Neural progenitor cell (in vitro differentiated cells): ENCODE measurements around the gene COL4A2. TPM values are rescaled to one million over a fixed set of nuclear protein-coding genes. Genes with fewer than 3 reads are reported as not detected.

Experiments used
- DNase-seq: peaks from one replicate; pipeline ENCODE4 v3.0.0-alpha.2; 2016; ENCODE audit warnings: low spot score
- H2AFZ ChIP-seq: fragments of 200-600 bp; sonication (generic); replicated peaks from 2 replicates; pipeline ENCODE4 v1.6.1; 2016; ENCODE audit warnings: antibody characterized with exemption
- H3F3A ChIP-seq: fragments of 200-600 bp; sonication (generic); 2 replicates; pipeline ENCODE4 v1.6.1; 2016; ENCODE audit warnings: antibody characterized with exemption, low read depth
- H3K27ac ChIP-seq: fragments of 200-600 bp; sonication (generic); 2 replicates; pipeline ENCODE4 v1.5.1; 2016; ENCODE audit warnings: mild to moderate bottlenecking
- H3K27me3 ChIP-seq: fragments of 200-600 bp; sonication (generic); 2 replicates; pipeline ENCODE4 v1.6.1; 2016; ENCODE audit warnings: mild to moderate bottlenecking, moderate library complexity
- H3K36me3 ChIP-seq: fragments of 200-600 bp; sonication (generic); 2 replicates; pipeline ENCODE4 v1.5.1; 2016
- H3K4me1 ChIP-seq: fragments of 200-600 bp; sonication (generic); 2 replicates; pipeline ENCODE4 v1.6.1; 2016; ENCODE audit warnings: mixed run types
- H3K4me2 ChIP-seq: fragments of 200-600 bp; sonication (generic); 2 replicates; pipeline ENCODE4 v1.6.1; 2016
- H3K4me3 ChIP-seq: fragments of 200-600 bp; sonication (generic); 2 replicates; pipeline ENCODE4 v1.5.1; 2016
- H3K79me2 ChIP-seq: fragments of 200-600 bp; sonication (generic); 2 replicates; pipeline ENCODE4 v1.6.1; 2016; ENCODE audit warnings: low read depth
- H3K9ac ChIP-seq: fragments of 200-600 bp; sonication (generic); 2 replicates; pipeline ENCODE4 v1.6.1; 2016
- H3K9me3 ChIP-seq: fragments of 200-600 bp; sonication (generic); 2 replicates; pipeline ENCODE4 v1.5.1; 2016; ENCODE audit warnings: low read depth
- H4K20me1 ChIP-seq: fragments of 200-600 bp; sonication (generic); 2 replicates; pipeline ENCODE4 v1.6.1; 2016; ENCODE audit warnings: low read depth
- H3K27ac Mint-ChIP-seq: 3 replicates; pipeline ENCODE4 v1.8.0; 2021; ENCODE audit warnings: mixed read lengths
- H3K27me3 Mint-ChIP-seq: 2 replicates; pipeline ENCODE4 v1.8.0; 2022; ENCODE audit warnings: low read depth, mild to moderate bottlenecking, inconsistent platforms, moderate library complexity, mixed read lengths; ENCODE audit not compliant: insufficient read depth
- H3K36me3 Mint-ChIP-seq: 3 replicates; pipeline ENCODE4 v1.8.0; 2021; ENCODE audit warnings: mixed read lengths
- H3K4me1 Mint-ChIP-seq: 3 replicates; pipeline ENCODE4 v1.8.0; 2021; ENCODE audit warnings: mixed read lengths
- H3K4me3 Mint-ChIP-seq: 3 replicates; pipeline ENCODE4 v1.8.0; 2021; ENCODE audit warnings: mild to moderate bottlenecking, moderate library complexity, mixed read lengths
- H3K9me3 Mint-ChIP-seq: 3 replicates; pipeline ENCODE4 v1.8.0; 2020; ENCODE audit warnings: mixed read lengths
- EZH2 ChIP-seq: fragments of 200-600 bp; sonication (generic); IDR thresholded peaks from 2 replicates; pipeline ENCODE4 v1.6.1; 2017; ENCODE audit warnings: antibody characterized with exemption, mild to moderate bottlenecking, moderate library complexity
- EZH2phosphoT487 ChIP-seq: fragments of 200-600 bp; sonication (generic); IDR thresholded peaks from 2 replicates; pipeline ENCODE4 v1.6.1; 2017; ENCODE audit warnings: antibody characterized with exemption
- total RNA-seq: library from RNA; depleted of rRNA; stranded (reverse); fragments of >200 nt; gene quantifications from 2 replicates; pipeline ENCODE4 v1.2.3, GENCODE V29; 2015; ENCODE audit warnings: low replicate concordance
- TF ChIP-seq, protein P1 (sequence below): fragments of 200-600 bp; sonication (generic); IDR thresholded peaks from 2 replicates; pipeline ENCODE4 v1.5.1; 2017; ENCODE audit warnings: antibody characterized with exemption, mild to moderate bottlenecking

The COL4A2 gene
- total RNA-seq, 1 donor from 2014 or later: 73.6 TPM

DNA sequence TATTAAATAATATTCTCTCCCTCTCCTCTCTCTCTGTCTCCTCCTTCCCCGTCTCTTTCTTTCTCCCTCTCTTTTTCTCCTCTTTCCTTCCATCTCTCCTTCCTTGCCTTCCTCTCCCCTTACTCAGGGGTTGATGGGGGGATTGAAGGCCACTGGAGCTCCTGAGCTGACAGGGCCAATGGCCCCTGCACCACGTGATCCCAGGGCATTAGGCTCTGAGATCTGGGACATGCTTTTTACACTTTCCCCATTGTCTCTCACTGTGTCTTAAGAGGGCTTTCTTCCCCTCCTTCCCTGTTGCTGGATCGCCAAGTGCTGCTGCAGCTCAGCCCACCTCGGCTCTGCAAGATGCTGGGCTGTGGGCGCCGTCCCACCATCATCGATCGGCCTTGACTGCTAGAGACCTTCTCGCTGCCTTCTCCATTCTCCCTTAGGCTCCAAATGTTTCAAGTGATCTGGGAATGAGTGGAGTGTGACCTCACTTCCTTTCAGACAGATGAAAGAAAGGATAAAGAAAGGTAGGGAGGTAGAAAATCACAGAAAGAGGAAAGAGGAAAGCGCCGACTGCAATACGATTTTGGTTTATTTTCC is 42.3 kb upstream of the COL4A2 start:
- H3K27ac Mint-ChIP-seq: no peak overlapping the region
- H3K27ac ChIP-seq: peak overlapping the region; percentile 38
- peaks cover 9% of the 10 kb centered on the region for H3K27me3 ChIP-seq
- H3K36me3 ChIP-seq: no peaks in the 10 kb centered on the region
- peaks cover 83% of the 10 kb centered on the region for H4K20me1 ChIP-seq
- H3K36me3 Mint-ChIP-seq: peaks cover 7% of the 10 kb centered on the region
- peaks cover 17% of the 10 kb centered on the region for H3K27me3 Mint-ChIP-seq
- H3K4me1 ChIP-seq: peaks cover 71% of the 10 kb centered on the region
- peaks cover 23% of the 10 kb centered on the region for H3K79me2 ChIP-seq
- H3K4me3 ChIP-seq: no peak overlapping the region
- H3K9me3 Mint-ChIP-seq: no peaks in the 10 kb centered on the region
- H3K4me2 ChIP-seq: peak overlapping the region; percentile 77
- H3K9ac ChIP-seq: no peak overlapping the region
- TF ChIP-seq EZH2phosphoT487: no peak
- TF ChIP-seq, protein P1, sequence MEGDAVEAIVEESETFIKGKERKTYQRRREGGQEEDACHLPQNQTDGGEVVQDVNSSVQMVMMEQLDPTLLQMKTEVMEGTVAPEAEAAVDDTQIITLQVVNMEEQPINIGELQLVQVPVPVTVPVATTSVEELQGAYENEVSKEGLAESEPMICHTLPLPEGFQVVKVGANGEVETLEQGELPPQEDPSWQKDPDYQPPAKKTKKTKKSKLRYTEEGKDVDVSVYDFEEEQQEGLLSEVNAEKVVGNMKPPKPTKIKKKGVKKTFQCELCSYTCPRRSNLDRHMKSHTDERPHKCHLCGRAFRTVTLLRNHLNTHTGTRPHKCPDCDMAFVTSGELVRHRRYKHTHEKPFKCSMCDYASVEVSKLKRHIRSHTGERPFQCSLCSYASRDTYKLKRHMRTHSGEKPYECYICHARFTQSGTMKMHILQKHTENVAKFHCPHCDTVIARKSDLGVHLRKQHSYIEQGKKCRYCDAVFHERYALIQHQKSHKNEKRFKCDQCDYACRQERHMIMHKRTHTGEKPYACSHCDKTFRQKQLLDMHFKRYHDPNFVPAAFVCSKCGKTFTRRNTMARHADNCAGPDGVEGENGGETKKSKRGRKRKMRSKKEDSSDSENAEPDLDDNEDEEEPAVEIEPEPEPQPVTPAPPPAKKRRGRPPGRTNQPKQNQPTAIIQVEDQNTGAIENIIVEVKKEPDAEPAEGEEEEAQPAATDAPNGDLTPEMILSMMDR: no peak
- TF ChIP-seq EZH2: no peak
- H3K4me1 Mint-ChIP-seq: peaks cover 67% of the 10 kb centered on the region
- no peak overlapping the region for H2AFZ ChIP-seq
- H3K9me3 ChIP-seq: no peaks in the 10 kb centered on the region
- DNase-seq: peak; percentile 58
- peaks cover 49% of the 10 kb centered on the region for H3F3A ChIP-seq
- no peak overlapping the region for H3K4me3 Mint-ChIP-seq

- Histone ChIP-seq H3K4me2 (peak overlapping the region; percentile 77), H3K4me1 (peaks cover 76% of the 10 kb centered on the region), H3K4me3 (no peak overlapping the region), H4K20me1 (peaks cover 89% of the 10 kb centered on the region), H3K79me2 (peaks cover 23% of the 10 kb centered on the region), H3F3A (peaks cover 49% of the 10 kb centered on the region), H3K27me3 (peaks cover 9% of the 10 kb centered on the region), H3K36me3 (no peaks in the 10 kb centered on the region), H3K27ac (peak overlapping the region; percentile 38), H3K9me3 (no peaks in the 10 kb centered on the region), H3K9ac (no peak overlapping the region), H2AFZ (no peak overlapping the region)
- Mint-ChIP-seq H3K36me3 (peaks cover 4% of the 10 kb centered on the region), H3K4me3 (no peak overlapping the region), H3K9me3 (no peaks in the 10 kb centered on the region), H3K27me3 (peaks cover 16% of the 10 kb centered on the region), H3K27ac (no peak overlapping the region), H3K4me1 (peaks cover 66% of the 10 kb centered on the region)
- DNase-seq: peak; percentile 25
- TF ChIP-seq, protein P1: no peak
- TF ChIP-seq EZH2phosphoT487 (no peak), EZH2 (no peak)
Measured at GRCh38 chr13:110265341-110265681, 41.8 kb upstream of the COL4A2 start.

GRCh38 chr13:110265682-110266430 is 41.2 kb upstream of the COL4A2 start:
- Histone ChIP-seq H3K9ac (no peak overlapping the region), H3K4me1 (peaks cover 78% of the 10 kb centered on the region), H3K4me2 (peak overlapping the region; percentile 77), H2AFZ (no peak overlapping the region), H3K9me3 (no peaks in the 10 kb centered on the region), H3K27ac (peak overlapping the region; percentile 31), H3K79me2 (peaks cover 23% of the 10 kb centered on the region), H3F3A (peaks cover 49% of the 10 kb centered on the region), H3K27me3 (peaks cover 9% of the 10 kb centered on the region), H4K20me1 (peaks cover 90% of the 10 kb centered on the region), H3K4me3 (no peak overlapping the region), H3K36me3 (no peaks in the 10 kb centered on the region)
- H3K9me3 Mint-ChIP-seq: no peaks in the 10 kb centered on the region
- H3K27me3 Mint-ChIP-seq: peaks cover 15% of the 10 kb centered on the region
- peaks cover 63% of the 10 kb centered on the region for H3K4me1 Mint-ChIP-seq
- peaks cover 4% of the 10 kb centered on the region for H3K36me3 Mint-ChIP-seq
- peak; percentile 48 for DNase-seq
- peak overlapping the region; percentile 68 for H3K4me3 Mint-ChIP-seq
- peak overlapping the region; percentile 37 for H3K27ac Mint-ChIP-seq
- TF ChIP-seq EZH2phosphoT487 (no peak), EZH2 (no peak)
- TF ChIP-seq, protein P1: no peak
